HG03103 (cell line): ENCODE data around the gene PLSCR2.
"Not testable (repeated sequence)": the region's sequence is repeated elsewhere in the genome, so short reads cannot be mapped to it uniquely, and the experiment has no call there.

ENCODE experiments used
- ATAC-seq: cut with Tn5 transposase; IDR thresholded peaks from one replicate; pipeline ENCODE4 v1.9.1; 2021; ENCODE audit warnings: low read depth; ENCODE audit not compliant: unreplicated experiment

Gene PLSCR2

GRCh38 chr3:146493221-146493620 lies 23.9 kb upstream of the PLSCR2 start:
- no peak for ATAC-seq

DNA sequence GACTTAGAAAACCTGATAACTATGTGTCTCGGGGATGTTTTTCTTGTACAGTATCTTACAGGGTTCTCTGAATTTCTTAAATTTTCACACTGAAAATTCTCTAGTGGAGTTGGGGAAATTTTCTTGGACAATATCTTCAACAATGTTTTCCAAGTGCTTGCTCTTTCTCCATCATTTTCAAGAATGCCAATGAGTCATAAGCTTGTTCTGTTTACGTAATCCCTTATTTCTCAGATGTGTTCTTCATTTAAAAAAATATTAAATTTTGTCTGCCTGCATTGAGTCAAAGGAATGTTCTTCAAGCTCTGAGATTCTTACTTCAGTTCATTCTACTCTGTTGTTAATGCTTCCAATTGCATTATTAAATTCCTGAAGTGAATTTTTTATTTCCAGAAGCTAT lies 21.9 kb upstream of the PLSCR2 start:
- ATAC-seq, result no peak

DNA sequence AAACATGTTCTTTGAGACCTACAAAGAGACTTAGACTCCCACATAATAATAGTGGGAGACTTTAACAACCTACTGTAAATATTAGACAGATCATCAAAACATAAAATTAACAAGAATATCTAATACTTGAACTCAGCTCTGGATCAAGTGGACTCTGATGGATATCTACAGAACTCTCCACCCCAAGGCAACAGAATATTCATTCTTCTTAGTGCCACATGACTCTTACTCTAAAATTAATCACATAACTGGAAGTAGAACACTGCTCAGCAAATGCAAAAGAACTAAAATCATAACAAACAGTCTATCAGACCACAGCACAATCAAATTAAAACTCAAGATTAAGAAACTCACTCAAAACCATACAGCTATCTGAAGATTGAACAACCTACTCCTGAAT lies 15.9 kb upstream of the PLSCR2 start:
- ATAC-seq, result no peak

DNA sequence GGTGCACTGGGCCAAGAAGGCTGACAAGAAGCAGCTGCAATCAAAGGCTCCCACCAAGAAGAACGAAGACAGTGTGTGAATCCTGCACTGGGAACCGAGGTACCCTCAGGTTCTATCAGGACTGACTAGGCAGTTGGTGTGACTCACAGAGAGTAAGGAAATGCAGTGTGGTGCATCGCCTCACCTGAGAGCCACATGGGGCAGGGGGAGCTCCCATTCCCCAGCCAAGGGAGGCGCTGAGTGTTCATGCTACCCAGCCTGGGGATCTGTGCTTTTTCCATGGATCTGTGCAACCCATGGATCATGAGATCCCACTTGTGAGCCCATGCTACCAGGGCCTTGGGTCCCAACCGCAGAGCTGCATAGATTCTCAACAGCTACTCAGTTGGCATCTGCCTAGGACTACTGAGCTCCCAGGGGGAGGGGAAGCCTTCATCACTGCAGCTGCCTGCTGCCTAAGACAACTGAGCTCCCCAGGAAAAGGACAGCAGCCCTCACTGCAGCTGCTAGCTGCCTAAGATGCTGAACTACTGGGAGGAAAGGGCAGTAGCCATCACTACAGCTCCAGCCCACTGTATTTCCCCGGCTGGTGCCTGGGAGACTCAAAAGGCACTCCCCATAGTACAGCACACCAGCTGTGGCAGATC lies 6.9 kb upstream of the PLSCR2 start:
- no peak for ATAC-seq

- ATAC-seq, result not testable (repeated sequence)
Measured at GRCh38 chr3:146474976-146475375, 5.6 kb upstream of the PLSCR2 start.

GRCh38 chr3:146473726-146474125 lies 4.4 kb upstream of the PLSCR2 start:
- no peak for ATAC-seq

- no peak for ATAC-seq
Measured at GRCh38 chr3:146472611-146473010, 3.2 kb upstream of the PLSCR2 start.

GRCh38 chr3:146471012-146471411 lies 1.7 kb upstream of the PLSCR2 start:
- ATAC-seq, result no peak

- ATAC-seq, result no peak
Measured at GRCh38 chr3:146470425-146470990, 1.1 kb upstream of the PLSCR2 start.

DNA sequence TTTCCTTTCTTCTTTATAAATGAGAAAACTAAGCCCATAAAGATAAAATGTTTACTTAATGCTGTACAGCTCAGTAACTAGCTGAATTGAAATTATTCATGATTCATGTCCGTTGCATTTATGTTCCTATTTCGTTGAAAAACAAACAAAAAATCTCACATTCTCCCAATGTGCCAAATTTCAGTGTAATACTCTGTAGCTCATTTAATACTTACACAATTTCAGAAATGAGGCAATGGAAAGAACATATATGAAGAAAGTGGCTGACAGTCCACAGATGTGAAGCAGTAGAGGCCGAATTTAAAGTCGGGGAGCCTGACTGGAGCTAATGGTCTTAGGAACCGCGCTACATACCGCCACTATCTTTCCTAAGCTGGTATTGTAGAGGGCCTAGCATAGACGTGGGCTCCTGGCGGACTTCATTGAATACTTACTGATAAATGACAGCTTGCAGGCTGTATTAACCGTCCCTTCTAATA lies 651 bp downstream of the PLSCR2 start:
- no peak for ATAC-seq

GRCh38 chr3:146468234-146468633 lies 1.1 kb downstream of the PLSCR2 start:
- no peak for ATAC-seq

- ATAC-seq, result no peak
Measured at GRCh38 chr3:146466604-146467003, 2.8 kb downstream of the PLSCR2 start.

DNA sequence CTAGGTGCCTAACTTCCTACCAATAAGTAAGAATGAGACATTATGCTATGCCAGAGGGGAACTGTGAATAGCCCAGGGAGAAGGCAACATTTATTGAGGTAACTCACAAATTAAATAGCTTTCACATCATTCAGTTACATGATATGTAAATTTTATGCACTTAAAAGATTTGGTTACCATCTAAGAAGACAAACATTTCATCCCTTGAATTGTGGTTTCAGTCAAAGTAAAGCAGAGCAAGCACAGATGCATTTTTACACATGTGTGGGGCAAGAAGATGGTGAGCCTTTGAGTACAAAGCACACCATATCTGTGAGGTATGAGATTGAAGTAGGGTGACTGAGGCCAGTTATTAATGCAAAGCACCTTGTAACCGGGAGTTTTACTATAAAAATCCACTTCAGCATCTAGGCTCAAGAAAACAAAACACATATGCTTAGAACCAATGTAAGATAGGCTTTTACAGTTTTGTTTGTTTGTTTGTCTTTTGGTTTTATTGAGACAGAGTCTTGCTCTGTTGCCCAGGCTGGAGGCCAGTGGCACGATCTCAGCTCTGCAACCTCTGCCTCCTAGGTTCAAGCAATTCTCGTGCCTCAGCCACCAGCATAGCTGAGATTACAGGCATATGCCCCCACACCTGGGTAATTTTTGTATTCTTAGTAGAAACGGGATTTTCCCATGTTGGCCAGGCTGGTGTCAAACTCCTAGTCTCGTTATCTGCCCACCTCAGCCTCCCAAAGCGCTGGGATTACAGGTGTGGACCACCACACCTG lies 3.5 kb downstream of the PLSCR2 start:
- ATAC-seq, result no peak

- ATAC-seq, result no peak
Measured at GRCh38 chr3:146464783-146465182, 4.6 kb downstream of the PLSCR2 start.

- ATAC-seq, result no peak
Measured at GRCh38 chr3:146464005-146464595, 5.3 kb downstream of the PLSCR2 start.

DNA sequence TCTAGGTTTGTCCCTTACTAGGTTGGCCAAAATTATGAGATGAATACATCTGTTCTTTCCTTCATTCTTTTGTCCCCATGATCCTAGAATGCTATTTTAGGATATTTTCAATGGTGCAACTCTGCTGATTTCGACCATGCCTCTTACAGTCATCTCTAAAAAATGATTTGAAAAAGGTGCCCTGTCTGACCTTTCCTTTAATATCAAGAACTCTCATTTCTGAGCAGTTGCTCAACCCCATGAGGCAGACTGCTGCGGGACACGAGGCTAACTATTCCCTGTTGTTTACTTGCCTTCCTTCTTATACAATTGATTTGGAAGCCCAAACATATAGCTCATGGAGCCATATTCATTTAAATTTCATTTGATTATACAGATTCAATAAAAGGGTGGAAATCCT lies 14.6 kb downstream of the PLSCR2 start:
- no peak for ATAC-seq

DNA sequence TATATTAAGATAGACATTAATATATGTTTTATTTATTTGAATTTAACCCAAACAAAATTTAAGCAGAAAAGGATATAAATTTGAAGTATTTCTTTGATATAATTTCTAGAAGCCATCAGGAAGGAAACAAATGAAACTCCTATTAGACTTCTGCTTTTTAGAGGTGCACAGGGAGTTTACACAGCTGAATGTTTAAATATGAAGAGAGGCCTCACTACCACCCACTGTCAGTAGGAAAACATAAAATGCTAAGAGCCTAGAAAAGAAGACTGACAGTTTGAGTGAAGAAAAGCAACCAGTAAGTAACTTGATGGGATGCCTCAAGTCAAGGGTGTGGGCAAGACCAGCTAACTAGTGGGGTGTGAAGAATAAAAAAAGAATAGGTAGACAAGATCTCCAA lies 19.7 kb downstream of the PLSCR2 start:
- ATAC-seq, result no peak

- ATAC-seq, result no peak
Measured at GRCh38 chr3:146449076-146449475, 20.3 kb downstream of the PLSCR2 start.

DNA sequence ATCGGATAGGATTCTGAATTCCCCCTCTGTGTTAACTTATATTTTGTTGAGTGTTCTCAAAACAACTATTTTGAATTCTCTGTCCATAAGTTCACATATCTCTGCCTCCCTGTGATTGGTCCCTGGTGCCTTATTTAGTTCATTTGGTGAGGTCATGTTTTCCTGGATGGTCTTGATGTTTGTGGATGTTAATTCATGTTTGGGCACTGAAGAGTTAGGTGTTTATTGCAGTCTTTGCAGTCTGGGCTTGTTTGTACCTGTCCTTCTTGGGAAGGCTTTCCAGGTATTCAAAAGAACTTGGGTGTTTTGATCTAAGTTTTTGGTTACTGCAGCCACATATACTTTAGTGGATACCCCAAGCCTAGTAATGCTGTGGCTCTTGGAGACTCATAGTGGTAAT lies 23.3 kb downstream of the PLSCR2 start:
- ATAC-seq, result no peak

DNA sequence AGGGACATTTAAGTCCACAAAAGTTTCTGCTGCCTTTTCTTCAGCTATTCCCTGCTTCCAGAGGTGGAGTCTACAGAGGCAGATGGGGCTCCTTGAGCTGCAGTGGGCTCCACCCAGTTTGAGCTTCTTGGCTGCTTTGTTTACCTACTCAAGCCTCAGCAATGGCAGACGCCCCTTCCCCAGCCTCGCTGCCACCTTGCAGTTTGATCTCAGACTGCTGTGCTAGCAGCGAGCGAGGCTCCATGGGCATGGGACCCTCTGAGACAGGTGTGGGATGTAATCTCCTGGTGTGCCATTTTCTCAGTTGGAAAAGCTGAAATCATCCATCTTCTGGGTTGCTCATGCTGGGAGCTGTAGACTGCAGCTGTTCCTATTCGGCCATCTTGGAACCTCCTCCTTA lies 29.1 kb downstream of the PLSCR2 start:
- ATAC-seq, result not testable (repeated sequence)

GRCh38 chr3:146432066-146432465 lies 37.3 kb downstream of the PLSCR2 start:
- ATAC-seq, result no peak
